Measurements from ENCODE around the gene WLS.
"Not testable (repeated sequence)": the region's sequence is repeated elsewhere in the genome, so short reads cannot be mapped to it uniquely, and the experiment has no call there.

WLS gene

GRCh38 chr1:68162761-68163160 is 69.6 kb downstream of the WLS start:
- DNase-seq, result no peak

DNA sequence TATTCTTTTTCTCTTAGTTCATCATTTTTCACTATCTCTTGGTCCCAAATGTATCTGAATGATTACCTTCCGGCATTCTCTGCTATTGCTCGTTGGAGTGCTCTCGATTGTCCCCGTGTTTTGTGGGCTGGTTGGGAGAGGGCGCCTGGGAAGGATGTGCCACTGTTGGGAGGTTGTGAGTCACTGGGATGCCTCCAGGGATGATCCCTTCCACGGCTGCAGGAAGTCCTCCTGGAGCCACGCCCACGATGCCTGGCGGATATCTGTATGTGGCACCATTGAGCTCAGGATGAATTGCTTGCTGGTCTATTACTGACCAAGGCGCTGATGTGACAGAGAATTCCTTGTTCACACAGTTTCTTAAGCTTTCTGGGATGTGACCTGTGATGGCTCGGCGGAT is 70.7 kb downstream of the WLS start:
- not testable (repeated sequence) for DNase-seq

- DNase-seq, result not testable (repeated sequence)
Observed at GRCh38 chr1:68160935-68161334, 71.4 kb downstream of the WLS start.

- DNase-seq, result no peak
Observed at GRCh38 chr1:68160021-68160420, 72.3 kb downstream of the WLS start.

GRCh38 chr1:68158837-68159236 is 73.5 kb downstream of the WLS start:
- no peak for DNase-seq

DNA sequence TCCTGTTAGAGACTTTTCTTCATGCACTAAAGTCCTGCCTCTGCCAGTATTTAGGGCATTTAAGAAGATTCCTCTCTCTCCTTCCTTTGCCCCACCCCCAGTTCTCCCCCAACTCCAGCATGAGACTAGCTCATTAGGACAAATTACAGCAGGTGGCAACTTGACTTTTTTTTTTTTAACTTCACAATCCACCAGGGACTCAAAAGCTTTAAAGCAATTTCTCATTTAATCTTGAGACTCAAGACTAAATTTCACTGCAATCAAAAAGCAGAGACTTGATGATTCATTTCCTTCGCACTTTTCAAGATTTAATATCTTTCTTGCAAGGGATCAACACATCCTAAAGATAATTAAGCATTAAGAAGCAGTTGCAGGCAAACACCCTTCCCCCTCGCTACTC is 74.9 kb downstream of the WLS start:
- no peak for DNase-seq

DNA sequence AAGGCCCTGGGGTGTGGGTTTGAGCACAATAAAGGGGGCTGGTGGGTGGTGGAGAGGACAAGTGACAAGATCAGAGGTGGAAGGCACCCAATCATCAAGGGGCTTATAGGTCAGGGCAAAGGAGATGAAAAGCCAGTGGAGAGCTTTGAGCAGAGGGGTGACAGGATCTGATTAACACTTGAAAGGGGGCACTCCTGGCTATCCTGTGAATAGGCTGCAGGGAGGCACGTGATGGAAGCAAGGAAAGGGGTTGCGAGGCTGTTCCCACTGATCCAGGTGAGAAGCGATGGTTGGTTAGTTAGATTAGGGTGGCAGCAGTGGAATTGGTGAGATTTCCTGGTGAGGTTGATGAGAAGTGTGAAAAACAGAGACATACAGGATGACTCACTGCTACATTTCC is 80.6 kb downstream of the WLS start:
- no peak for DNase-seq

DNA sequence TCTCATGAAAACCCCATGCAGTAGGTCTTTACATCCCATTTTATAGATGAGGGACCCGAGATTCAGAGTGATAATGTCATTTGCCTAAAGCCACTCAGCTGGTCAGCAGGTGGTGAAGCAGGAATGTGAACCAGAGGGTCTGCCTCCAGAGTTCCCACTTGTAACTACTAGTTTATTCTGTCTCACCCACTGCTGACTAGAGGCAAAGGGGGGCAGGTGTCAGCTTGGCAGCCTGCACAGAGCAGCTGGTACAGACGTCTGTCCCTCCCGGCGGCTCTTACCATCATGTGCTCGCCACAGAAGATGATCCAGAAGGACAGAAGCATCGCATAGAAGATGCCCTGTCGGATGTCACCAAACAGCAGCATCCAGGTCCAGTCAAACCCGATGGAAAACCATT is 82.4 kb downstream of the WLS start:
- DNase-seq, result no peak

- no peak for DNase-seq
Observed at GRCh38 chr1:68149110-68149798, 83.1 kb downstream of the WLS start.

- DNase-seq, result no peak
Observed at GRCh38 chr1:68148631-68149030, 83.7 kb downstream of the WLS start.

GRCh38 chr1:68147534-68148171 is 84.7 kb downstream of the WLS start:
- DNase-seq, result no peak

GRCh38 chr1:68145418-68146126 is 86.8 kb downstream of the WLS start:
- no peak for DNase-seq

DNA sequence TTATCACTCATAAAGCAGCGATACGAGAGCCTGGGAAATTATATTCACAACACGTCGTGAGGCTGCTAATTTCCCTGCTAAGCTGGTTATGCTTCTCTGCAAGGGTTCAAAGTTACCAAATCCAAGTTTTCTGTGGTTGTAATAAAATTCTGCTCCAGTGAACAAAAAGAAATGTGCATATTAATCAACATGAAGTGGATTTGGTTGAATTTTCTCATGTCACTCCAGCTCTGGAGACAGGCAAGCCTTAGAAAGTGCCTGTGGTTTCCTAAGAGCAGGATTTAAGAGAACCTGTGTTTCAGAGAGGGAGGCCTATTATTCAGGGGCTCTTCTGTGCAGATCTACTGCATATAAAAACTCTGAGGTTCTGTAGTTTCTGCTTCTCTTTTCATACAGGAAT is 87.5 kb downstream of the WLS start:
- no peak for DNase-seq

GRCh38 chr1:68143633-68144032 is 88.7 kb downstream of the WLS start:
- DNase-seq, result no peak

GRCh38 chr1:68142461-68142860 is 89.9 kb downstream of the WLS start:
- no peak for DNase-seq

DNA sequence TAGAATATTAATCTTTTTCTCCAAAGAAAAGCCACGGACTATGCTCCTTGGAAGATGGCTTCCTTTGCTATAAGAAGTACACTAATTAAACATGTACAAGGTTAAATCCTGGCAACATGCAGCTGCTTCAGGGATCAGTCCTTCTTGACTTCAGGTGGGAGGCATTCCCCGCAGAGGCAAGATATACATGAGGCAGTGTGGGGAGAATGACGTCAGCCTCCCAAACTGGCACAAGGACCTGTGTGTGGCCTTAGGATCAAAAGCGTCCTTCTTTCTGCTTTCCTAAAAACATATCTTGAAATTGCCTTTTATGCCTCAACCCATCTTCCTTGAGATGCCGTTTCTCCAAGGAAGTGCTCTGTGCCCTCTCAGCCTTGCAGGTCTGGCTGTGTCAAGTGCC is 90.3 kb downstream of the WLS start:
- DNase-seq, result no peak

DNA sequence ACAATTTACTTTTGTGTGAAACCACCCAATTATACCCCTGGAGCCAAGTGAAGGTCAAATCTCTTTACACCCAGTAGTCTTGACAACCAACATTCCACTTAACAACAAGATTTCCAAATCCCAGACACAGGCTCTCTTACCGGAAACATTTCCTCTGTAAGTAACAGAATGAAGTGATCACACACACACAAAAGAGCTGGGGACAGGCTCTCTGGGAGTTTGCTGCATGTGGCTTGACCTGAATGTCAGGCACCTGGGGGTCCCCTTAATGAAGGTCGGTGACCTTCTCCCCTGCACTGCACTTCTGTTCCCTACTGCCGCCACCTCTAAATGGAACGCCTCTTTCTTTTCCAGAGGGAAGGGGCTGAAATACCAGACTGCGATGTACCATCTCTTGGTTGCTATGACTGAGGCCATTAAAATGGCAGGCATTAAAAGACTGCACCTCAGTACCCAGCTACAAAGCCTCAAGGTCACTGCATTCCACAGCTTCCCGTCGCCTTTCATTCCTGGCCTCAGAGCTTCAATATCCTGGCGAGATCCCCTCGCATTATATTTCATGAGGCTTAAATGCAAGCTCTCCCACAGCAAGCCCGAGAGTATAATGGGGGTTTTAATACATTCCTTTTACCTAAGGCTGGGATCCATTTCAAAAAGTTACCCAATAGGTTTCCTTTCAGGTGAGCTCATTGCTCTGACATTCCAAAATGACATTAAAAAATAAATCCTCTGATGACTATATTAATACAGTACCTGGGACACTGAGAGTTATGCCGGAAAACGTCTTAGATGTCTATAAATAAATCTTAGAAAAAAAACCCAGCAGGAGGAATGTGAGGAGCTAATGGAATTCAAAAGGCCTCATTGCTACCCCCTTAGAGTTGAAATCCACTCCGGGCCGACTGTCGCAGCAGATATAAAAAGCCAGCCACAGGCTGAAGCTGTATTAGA is 91.0 kb downstream of the WLS start:
- DNase-seq, result no peak

GRCh38 chr1:68140536-68140935 is 91.8 kb downstream of the WLS start:
- no peak for DNase-seq

GRCh38 chr1:68136187-68136586 is 96.1 kb downstream of the WLS start:
- DNase-seq, result no peak

- DNase-seq, result no peak
Observed at GRCh38 chr1:68132426-68133130, 99.7 kb downstream of the WLS start.

DNA sequence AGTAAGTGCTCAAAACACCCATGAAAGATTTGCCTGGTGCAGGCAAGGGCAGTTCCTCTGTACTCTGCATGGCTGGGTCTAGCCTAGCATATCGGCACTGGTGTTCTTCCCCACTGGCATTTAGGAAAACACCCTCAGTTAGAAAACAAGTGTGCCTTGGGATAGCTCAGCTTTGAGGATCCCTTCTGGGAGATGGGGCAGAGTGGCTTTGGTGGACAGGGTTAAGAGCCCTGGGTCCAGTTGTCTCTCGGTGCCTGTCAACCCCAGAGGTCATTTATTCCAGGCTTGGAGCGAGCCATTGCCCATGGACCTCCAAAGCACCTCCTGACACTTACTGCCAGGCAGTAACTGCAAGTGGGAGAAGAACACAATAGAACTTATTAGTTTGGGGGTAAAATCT is 101.1 kb downstream of the WLS start:
- DNase-seq, result no peak

DNA sequence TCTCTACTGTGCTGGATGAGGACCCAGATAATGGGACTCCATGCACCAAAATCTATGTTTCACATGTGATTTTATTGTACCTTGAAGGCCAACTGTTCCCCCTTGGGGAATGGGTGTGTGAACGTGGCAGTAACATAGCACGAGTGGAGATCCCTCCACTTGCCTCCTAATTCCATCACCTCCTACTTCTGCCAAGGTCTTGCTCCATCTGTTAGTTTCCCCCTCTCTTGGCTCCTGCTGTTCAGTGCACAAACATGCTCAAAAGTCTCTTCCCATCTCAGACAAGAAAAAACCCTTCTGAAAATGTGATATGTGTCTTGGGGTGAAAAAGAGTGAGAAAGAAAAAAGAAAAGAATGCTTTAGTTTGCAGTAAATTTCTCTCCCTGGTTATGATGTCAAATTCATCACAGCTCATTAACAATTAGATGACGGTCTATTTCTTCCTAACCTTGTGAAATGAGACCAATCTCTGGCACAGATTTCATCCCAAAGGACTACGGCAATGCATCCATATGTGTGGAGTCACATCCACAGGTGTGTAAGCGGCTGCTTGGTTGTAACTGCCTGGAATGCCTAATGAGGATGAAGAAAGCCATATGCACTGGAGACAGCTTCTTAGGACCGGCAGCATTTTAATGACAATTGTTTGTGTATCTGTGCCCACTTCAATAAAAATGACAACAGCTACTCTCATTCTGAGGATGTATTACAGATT is 102.6 kb downstream of the WLS start:
- peak; percentile 50 for DNase-seq

All from NCI-H446 treated with DMSO at 0.1 percent for 48 hours (cell line).